GM18502 (cell line): ENCODE measurements around the gene EPS8.
"Not testable (repeated sequence)": the region's sequence is repeated elsewhere in the genome, so short reads cannot be mapped to it uniquely, and the experiment has no call there.

Experiments
- ATAC-seq: cut with Tn5 transposase; IDR thresholded peaks from one replicate; pipeline ENCODE4 v1.9.1; 2021; ENCODE audit warnings: mild to moderate bottlenecking; ENCODE audit not compliant: unreplicated experiment, poor library complexity

EPS8 gene

DNA sequence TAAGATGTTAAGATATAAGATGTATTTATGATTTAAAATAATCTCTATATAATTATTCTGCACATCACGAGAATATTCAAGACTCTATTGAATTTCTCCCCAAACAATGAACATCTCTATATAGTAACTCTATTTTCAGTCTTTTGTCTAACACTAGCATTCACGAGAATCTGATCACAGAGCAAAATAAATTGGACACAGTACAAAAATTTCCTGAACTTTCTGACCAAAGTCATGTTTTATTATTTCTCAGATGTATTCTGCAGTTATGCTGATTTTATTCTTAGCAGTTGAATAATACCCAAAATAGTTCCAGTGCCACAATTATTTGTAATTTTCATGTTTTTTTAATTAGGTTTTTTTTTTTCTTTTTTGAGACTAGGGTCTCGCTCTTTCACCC lies 19.6 kb downstream of the EPS8 start:
- no peak for ATAC-seq

DNA sequence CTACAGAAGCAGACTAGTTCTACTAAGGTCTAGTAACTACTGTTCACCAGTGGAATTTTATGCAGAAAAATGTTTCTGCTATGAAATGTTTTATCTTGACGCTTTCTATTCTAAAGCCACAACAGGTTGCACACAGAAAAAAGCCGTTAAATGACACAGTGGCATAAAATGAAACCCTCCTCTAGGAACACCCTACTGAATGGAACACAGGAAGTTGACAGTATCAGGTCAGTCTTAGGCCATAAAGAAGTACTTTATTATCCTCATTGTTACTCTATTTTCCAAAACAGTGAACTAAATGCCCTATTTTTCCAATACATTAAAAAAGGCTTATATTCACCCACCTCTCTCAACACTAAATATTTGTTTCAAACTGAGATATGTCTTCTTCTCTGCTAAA lies 21.9 kb downstream of the EPS8 start:
- no peak for ATAC-seq

DNA sequence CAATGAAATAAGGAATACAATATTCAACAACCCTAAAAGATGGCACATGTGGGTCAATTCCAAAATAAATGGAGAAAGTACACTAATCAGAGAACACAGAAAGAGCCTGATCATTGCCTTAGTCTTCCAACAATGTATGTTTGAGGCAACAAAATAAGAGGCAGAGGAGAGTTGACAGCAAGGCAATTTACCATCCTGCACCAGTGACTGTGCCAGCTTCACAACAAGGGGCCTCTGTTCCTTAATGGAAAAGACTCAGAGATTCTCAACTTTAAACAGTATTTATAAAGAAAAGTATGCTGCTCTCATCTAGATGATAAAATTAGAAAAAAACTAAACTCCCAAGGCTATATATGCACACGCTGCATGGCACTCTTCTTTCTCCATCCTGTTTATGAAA lies 25.9 kb downstream of the EPS8 start:
- no peak for ATAC-seq

DNA sequence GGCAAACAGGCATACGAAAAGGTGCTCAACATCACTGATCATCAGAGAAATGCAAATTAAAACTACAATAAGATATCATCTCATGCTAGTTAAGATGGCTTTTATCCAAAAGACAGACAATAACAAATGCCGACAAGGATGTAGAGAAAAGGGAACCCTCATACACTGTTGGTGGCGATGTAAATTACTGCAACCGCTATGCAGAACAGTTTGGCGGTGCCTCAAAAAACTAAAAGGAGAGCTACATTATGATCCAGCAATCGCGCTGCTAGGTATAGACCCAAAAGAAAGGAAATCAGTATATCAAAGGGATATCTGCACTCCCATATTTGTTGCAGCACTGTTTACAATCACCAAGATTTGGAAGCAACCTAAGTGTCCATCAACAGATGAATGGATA lies 27.0 kb downstream of the EPS8 start:
- ATAC-seq = not testable (repeated sequence)

DNA sequence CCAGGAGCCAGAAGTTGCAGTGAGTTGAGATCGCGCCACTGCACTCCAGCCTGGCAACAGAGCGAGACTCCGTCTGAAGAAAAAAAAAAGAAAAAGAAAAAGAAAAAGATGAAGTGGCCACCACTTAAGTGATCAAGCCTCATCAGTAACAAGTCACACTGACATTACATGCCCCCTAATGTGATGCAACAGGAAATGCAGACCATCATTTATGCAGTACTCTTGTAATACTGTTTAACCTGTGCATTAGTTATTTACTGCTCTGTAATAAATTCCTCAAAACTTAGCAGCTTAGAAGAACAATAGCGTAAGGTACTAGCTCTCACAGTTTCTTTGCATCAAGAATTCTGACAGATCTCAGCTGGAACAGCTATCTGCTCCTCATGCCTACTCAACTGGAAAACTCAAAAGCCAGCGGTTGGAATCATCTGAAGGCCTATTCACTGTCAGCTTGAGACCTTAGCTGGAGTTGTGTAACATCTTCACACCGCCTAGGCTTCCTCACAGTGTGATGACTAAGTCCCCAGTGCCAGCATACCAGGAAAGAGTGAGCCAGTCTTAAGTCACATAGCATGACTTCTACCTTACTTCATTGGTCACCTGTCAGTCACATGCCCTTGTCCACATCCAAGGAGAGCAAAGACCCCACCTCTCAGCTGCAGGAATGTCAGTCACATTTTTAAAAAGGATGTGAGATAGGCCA lies 31.5 kb downstream of the EPS8 start:
- ATAC-seq = no peak

DNA sequence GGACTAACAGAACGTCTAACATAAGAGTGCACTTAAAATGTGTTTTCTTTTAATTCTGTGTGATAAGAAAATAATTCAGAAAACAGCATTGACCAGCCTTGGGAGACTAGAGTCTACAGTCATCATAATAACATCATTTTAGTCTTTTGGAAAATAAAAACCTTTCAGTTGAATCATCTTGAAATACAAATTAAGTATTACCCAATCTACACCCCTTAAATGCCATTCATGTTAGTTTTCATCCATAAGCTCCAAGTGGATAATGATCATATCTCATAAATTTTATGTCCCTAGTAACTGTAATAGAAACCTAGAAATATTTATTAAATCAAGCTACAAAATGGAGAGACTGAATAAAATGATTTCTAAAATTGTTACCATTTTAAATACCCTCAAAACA lies 32.4 kb downstream of the EPS8 start:
- no peak for ATAC-seq

DNA sequence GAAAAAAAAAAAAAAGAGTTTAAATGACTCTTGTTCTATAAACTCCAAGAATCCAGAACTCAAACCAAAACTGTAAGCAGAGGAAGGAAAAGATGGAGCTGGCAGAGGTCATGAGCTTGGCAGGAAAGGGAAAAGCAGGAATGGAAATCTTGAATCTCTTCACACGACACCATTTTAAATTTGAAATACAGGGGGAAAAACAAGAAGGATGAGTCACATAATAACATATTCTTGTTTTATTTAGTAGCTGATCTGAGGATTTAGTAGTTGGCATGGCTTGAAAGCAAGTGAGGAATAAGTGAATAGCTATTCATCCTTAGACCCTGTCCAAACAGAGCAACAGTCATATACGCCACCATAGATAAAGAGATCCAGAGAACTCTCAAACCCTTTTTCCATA lies 35.0 kb downstream of the EPS8 start:
- no peak for ATAC-seq

DNA sequence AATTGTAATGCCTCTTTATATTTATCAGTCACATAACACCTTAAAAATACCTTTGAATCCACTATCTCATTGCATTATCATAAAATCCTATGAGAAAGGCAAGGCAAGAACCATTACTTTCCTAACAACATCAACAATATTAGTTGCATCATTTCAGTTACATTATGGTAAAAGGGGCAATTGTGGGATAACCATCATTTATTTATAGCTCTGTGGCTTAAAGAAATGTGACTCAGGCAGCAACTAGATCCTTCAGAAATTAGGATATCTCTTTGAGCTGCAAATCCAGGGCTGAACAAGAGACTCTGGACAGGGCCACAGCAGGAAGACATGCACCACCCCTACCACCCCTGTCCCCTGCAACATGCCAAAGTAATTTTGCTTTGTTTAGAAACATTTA lies 36.4 kb downstream of the EPS8 start:
- no peak for ATAC-seq

DNA sequence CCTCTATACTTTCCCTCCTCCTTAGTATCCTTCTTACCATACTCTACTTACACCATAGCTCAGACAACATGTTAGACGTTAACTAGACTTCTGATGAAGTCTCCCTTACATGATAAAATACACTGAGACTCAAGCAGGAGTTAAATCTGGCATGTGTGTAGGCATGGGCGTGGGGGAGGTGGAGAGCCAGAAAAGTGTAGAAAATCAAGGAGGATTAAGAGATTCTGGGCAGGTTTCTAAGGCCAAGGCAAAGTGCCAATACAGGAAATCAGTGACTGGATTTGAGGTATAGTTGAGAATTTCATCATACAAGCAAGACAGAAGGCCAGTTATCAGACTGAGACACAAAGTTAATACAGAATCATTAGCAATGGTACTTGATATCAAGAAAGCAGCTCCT lies 37.4 kb downstream of the EPS8 start:
- ATAC-seq = no peak

DNA sequence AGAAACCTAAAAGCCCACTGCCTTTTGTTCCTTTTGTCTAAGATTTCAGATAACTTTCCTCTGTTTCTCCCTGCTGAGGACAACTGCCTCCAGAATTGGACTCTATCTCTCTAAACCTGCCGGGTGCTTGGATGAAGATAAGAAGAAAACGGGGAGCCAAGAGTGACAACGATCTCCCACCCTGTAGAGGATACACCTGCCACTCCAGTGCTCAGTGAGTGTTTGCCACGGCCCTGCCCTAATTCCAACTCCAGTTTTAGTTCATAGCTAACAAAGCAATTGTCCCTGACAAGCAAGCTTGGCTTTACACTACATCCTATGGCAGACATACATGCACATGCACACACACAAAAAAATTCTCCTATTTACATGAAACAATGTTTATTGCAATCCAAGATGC lies 39.3 kb downstream of the EPS8 start:
- ATAC-seq = no peak

DNA sequence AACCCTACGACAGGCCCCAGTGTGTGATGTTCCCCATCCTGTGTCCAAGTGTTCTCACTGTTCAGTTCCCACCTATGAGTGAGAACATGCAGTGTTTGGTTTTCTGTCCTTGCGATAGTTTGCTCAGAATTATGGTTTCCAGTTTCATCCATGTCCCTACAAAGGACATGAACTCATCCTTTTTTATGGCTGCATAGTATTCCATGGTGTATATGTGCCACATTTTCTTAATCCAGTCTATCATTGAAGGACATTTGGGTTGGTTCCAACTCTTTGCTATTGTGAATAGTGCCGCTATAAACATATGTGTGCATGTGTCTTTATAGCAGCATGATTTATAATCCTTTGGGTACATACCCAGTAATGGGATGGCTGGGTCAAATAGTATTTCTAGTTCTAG lies 47.3 kb downstream of the EPS8 start:
- not testable (repeated sequence) for ATAC-seq

DNA sequence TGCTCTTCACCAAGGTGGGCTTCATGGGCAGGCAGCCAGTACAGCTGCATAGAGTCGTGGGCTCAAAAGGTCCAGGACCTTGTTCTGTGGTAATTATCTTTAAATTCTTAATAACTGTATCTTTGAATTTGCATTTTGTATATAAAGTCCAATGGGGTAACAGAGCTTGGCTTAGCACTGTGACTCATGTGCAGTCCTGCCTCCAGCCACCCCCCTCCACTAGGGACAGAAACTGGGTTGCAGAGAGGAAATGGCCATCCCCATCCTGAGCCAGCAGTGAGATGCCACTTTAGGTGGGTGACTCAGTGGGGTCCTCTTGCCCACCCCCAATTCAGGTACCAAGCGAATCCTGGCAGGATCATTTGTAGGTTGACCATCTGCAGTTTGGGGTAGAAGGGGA lies 48.1 kb downstream of the EPS8 start:
- ATAC-seq = no peak

DNA sequence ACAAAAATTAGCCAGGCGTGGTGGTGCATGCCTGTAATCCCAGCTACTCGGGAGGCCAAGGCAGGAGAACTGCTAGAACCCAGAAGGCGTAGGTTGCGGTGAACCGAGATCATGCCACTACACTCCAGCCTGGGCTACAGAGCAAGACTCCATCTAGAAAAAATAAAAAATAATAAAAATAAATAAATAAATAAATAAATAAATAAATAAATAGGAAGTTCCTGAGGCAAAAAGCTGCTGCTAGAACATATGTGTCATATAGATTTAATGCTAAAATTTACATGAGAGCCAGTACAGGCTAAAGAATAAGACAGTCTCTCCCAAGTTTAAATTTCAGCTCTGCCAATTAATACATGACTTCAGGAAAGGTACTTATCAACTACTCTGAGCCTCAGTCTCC lies 48.8 kb downstream of the EPS8 start:
- not testable (repeated sequence) for ATAC-seq

DNA sequence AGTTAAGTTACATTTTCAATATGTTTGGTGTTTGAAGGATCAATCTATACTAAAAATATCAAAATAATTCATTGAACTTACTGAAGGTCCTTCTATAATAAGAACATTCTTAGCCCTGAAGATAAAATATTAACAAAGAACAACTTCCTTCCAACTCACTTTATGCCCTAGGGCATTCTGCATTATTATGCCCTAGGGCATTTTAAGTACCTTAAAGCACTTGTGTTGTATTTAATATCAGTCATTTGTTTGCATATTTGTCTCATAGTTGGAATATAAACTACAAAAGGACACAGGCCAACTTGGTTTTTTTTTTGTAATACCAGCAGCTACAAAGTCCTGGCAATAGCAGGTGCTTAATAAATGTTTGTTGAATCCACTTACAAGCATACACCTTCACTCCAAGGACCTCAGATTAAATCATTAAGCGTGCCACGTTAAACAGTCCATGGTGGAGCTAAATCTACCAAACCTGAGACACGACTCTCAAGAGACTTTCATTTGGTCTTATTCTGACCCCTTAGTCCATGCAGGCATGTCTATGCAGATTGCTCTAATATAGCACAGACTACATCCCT lies 50.7 kb downstream of the EPS8 start:
- no peak for ATAC-seq

DNA sequence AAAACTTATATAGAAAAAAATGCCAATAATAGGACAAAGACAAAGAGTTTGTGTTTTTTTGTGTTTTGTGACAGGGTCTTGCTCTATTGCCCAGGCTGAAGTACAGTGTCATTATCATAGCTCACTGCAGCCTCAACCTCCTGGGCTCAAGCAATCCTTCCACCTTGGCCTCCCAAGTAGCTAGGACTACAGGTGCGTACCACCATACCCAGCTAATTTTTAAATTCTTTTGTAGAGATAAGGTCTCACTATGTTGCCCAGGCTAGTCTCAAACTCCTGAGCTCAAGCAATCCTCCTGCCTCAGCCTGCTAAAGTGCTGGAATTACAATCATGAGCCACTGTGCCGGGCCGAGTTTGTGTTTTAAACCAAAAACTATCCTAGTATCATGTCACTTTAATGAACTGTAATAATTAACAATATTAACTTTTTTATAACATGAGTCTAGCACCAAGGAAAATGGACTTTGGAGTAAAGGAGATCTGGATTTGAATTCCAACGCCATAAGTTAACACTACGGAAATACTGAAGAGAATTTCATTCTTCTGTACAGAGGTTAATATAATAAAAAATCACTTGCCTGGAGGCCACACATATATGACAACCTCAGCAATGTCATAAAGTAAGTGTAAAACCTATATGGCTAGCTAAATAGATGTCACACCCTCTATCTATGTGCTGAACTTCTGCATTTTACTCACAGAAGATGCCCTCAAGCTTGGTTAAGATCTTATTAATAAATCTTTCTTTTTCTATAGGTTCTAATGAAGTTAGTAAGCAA lies 53.2 kb downstream of the EPS8 start:
- ATAC-seq = no peak

DNA sequence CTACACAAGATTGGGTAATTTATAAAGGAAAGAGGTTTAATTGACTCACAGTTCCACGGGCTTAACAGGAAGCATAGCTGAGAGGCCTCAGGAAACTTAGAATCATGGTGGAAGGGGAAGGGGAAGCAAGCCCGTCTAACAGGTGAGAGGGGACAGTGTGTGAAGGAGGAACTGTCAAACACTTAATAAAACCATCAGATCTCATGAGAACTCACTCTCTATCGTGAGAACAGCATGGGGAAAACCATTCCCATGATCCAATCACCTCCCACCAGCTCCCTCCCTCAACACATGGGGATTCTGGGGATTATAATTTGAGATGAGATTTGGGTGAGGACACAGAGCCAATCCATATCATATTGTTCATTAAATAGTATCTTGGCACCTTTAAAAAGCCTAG lies 56.1 kb downstream of the EPS8 start:
- ATAC-seq = no peak

DNA sequence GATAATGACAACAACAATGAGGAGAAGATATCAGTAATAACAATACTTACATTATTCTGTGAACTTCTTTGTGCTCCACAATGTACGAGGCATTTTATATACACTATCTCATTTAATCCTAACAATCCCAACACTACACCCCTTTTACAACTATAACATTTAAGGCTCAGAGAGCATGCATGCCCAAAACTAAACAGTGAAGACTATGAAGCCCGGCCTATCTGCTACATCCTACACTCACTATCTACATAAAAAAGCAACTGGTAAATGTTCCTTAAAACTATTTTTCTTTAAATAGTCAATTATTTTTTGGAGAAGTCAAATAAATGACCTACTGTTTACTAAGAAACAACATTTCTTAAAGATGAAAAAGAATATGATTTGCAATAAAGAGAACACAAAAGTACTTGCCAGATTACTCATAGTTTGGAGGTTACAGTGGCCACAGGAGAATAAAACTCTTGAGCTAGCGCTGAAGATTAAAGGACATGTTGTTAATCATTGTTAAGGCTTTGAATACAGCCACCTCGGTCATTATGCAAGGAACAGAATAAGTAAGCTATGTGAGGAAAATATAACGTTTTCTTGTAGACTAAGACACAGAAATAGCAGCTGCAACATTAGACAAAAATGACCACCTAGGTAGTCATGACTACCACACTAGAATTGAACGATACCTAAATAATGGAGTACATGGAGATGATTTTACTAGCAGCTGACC lies 56.7 kb downstream of the EPS8 start:
- no peak for ATAC-seq

DNA sequence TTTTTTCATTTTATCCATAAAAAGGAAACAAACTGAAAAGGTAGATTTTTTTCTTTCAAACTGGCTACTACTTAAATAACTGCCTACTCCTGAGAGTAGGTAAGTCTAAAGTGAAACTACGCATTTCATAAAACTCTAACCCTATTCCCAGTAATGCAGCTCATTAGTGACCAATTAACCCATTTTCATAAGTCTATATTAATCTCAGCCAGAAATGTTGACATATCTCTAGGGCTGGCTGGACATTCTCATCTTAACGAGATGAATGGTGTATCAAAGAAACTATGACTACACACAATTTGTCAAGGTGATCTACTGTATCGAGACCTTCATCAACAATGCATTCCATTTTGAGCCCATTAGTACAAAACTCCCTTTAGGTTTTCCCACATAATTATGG lies 57.2 kb downstream of the EPS8 start:
- ATAC-seq = no peak

DNA sequence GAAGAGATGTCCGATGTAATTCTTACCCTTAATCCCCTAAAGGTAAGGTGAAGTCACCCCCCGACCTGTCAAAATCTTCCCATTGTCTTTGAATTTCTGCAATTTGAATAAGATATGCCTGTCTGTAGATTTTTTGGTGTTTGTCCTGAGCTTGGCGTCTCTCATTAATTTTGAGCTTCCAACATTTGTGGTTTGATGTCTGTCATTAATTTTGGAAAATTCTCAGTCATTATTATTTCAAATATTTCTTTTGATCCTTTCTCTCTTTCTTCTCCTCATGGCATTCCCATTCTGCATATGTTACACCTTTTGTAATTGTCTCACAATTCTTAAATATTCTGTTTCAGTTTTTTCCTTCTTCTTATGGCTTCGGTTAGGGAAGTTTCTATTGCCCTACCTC lies 60.1 kb downstream of the EPS8 start:
- no peak for ATAC-seq

DNA sequence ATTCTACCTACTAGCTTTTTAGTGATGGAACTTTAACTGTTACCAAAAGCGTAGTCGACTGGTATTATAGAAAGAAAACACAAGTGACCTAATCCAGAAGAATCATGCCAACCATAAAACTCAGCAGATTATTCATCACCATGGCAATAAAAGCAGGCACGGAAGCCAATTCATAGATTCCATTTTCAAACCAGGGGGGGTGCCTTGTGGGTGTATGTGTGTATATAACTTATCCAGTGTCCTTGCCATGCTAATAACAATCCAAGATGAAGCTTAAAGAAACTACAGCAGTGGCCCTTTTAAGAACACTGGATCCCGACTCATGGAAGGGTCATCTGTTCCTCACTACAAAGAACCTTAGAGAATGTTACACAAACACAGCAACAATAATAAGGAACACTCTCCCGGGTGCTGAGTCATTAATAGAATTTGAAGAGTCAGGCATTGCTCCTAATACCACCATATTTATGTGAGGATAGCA lies 61.0 kb downstream of the EPS8 start:
- ATAC-seq = no peak

DNA sequence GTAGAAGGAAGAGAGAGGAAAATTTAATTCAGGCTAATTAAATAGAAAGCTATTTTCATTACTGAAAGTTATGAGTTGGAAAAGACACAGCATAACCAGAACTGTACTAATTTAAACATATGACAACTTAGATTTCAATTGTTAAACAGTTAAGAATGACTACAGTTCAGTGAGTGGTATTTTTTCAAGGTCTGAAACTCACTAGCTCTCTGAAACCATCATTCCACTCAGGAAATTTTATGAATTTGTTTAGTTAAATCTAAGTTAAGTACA lies 62.4 kb downstream of the EPS8 start:
- ATAC-seq = no peak
